LNCaP clone FGC (cell line): Measurements from ENCODE around the gene XPO6.

Experiments
- DNase-seq: peaks from one replicate; pipeline ENCODE4 v3.0.0-alpha.2; 2011; ENCODE audit warnings: low read depth
- H3K4me3 ChIP-seq: 2 replicates; pipeline ENCODE4 v1.5.1; 2011; ENCODE audit warnings: mild to moderate bottlenecking, low read depth, low read length, control low read depth
- TF ChIP-seq, protein P1 (sequence below): IDR thresholded peaks from 2 replicates; pipeline ENCODE4 v1.5.1; 2012; ENCODE audit warnings: mild to moderate bottlenecking; ENCODE audit not compliant: control insufficient read depth, insufficient read depth; ENCODE audit errors: extremely low read depth

XPO6 gene

DNA sequence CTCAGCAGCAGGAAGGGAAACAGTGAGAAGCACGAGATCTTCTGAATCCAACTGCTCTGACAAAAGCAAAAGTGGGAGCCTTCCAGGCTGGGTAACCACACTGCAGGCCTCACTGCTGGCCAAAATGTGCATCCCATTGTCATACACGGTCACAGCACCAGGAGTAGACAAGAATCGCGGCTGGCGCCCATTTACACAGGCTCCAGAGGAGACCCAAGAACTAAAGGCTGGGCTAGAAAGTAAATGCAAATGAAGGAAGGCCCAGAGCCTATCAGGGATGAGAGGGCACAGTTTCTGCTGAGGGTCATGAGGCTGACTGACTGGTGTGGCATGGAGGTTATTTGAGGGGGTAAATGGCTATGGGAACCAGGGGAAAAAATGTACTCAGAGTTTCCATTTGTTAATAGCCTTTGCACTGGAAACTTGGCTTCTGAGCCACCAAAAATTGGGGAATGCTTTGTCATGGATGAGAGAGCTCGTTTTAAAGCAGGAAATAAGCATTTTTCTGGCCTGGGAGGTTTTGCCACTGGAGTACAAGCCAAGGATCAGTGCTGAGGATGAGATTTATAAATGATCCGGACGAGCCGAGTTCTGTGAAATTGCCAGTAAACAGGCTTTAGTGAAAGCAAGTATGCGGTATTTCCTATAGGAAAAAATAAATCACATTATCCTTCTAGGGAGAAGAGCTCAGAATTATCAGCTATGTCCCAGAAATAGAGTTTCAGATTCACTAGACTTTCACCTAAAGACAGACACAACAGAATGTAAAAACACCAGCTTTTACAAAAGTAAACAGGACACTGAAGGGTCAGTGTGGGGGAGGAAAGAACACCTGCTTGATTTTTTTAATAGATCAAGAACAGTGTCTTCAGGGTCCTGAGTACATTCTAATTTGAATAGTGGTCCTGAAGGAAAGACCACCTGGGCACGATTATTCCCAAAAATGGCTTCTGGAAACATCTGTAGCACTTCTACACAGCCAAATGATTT is 81.4 kb downstream of the XPO6 start:
- DNase-seq = no peak
- TF ChIP-seq, protein P1, sequence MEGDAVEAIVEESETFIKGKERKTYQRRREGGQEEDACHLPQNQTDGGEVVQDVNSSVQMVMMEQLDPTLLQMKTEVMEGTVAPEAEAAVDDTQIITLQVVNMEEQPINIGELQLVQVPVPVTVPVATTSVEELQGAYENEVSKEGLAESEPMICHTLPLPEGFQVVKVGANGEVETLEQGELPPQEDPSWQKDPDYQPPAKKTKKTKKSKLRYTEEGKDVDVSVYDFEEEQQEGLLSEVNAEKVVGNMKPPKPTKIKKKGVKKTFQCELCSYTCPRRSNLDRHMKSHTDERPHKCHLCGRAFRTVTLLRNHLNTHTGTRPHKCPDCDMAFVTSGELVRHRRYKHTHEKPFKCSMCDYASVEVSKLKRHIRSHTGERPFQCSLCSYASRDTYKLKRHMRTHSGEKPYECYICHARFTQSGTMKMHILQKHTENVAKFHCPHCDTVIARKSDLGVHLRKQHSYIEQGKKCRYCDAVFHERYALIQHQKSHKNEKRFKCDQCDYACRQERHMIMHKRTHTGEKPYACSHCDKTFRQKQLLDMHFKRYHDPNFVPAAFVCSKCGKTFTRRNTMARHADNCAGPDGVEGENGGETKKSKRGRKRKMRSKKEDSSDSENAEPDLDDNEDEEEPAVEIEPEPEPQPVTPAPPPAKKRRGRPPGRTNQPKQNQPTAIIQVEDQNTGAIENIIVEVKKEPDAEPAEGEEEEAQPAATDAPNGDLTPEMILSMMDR = no peak
- H3K4me3 ChIP-seq = no peak overlapping the region

DNA sequence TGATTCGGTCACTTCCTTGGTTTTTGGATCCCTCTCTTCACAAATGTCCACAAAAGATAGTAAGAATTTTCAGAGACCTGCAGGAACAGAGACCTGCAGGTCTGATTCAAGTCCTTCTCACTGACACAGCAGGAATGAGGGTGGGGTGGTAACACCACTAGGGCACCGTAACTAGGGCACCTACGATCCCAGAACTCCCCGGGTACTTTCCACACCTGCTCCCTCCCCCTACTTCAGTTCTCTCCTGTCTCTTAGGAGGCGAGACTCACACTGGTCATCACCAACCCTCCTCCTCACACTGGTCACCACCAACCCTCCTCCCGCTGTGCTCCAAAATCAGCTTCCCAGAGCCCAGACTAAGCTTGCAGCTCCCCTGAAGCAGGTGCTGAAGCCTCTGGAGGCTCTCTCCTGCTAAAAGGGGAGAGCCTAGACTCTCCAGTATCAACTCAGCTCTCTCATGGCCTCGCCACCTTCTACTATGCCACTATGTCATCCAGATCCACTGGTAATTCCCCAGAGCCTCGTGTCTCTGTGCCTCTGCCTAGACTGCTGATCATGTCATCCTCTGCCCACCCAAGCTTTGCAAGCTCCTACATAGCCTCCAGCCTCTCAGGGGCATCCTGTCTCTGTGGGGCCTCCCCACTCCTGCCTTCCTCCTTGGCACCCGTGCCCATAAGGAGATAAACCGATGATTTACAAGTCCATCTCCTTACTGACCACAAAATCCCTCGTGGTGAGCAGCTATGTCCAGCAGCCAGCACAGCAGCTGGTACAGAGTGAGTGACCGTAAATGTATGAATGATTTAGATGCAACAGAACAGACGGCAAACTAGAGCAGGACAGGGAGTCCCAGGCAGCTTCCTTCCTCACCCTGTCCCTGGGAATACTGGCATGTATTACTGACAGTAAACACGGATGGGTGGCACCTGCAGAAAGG is 84.8 kb downstream of the XPO6 start:
- TF ChIP-seq, protein P1 = no peak
- DNase-seq = no peak
- no peak overlapping the region for H3K4me3 ChIP-seq

DNA sequence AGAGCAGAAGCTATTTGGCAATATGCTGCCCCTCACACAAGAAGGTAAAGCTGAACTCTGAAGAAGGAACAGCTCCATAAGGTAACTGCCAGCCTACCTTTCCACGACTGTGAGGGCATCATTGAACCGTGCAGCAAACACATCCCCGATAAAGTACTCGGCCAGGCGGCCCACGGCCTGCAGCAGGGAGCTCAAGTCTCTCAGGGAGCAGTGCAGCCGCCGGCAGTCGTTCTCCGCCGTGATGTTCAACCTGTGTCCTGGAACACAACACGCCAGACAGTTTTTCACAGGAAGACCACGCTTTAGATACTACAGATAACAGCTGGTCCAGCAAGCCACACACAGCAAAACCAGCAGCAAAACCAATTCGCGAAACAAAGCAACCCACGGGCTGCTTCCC is 86.2 kb downstream of the XPO6 start:
- TF ChIP-seq, protein P1 = no peak
- no peak overlapping the region for H3K4me3 ChIP-seq
- DNase-seq = no peak

DNA sequence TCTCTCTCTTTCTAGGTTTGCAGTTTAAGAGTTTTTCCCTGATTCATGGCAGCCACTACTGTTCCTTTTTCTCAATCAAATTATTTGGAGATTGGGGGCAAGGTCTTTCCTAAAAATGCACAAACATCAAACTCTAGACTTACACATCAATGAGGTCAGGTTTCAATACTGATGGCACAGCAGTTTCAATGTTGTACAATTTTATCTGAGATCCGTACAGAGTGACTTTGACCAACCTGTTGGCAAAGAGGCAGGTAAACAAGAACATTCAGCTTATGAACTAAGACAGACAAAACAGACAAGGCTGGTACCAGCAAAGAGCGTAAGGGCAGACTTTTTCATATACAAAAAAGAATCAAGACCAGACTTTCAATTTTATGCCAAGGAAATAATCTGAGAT is 90.2 kb downstream of the XPO6 start:
- DNase-seq = no peak
- TF ChIP-seq, protein P1 = no peak
- H3K4me3 ChIP-seq = no peak overlapping the region

DNA sequence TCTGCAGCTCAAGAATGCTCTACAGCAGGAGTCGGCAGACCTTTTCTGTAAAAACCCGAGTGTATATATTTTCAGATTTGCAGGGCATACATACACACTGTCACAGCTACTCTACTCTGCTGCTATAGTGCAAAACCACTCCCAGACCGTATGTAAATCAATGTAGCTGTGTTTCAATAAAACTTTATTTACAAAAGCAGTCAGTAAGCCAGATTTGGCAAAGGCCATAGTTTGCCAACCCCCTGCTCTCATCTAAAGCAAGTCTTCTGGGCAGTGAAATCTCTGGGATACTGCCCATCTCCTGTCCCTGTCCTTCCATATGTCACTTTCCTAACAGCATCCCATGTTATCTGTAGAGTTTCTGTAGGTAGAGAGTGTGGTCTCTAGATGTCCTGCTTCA is 91.0 kb downstream of the XPO6 start:
- no peak overlapping the region for H3K4me3 ChIP-seq
- TF ChIP-seq, protein P1 = no peak
- peak; percentile 10 for DNase-seq

DNA sequence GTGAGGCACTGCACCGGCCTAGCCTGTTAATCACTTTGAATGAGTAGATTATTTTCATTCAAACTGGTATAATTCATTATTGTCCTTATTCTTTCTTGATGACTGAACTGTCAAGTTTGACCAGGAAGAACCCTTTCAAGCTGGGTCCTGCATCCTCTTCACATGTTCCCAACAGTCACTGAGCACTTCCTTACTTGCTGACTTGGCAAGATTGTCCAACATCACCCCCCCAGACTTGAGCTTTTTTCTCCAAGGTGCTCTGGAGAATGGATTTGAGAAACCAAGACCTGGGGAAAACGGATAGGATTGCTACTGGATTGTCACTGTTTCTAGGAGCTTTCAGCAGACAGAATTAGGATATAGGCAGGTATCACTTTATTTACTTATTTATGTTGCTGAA is 93.1 kb downstream of the XPO6 start:
- TF ChIP-seq, protein P1 = no peak
- DNase-seq = no peak
- H3K4me3 ChIP-seq = no peak overlapping the region
